NCI-H146 treated with DMSO at 0.1 percent for 48 hours (cell line): Measurements from ENCODE around the gene KIRREL1.

Source experiments
- DNase-seq: peaks from one replicate; lab custom pipeline; 2025; ENCODE audit not compliant: unreplicated experiment; lab: John Stamatoyannopoulos, UW

The KIRREL1 gene

GRCh38 chr1:158005224-158005623, 11.8 kb downstream of the KIRREL1 start:
- no peak for DNase-seq

- no peak for DNase-seq
These were observed 13.7 kb downstream of the KIRREL1 start for GRCh38 chr1:158007180-158007579.

GRCh38 chr1:158007667-158008386, 14.4 kb downstream of the KIRREL1 start:
- DNase-seq: no peak

GRCh38 chr1:158008630-158009029, 15.2 kb downstream of the KIRREL1 start:
- DNase-seq: no peak

GRCh38 chr1:158011714-158012113, 18.3 kb downstream of the KIRREL1 start:
- no peak for DNase-seq

- DNase-seq: no peak
These were observed 20.6 kb downstream of the KIRREL1 start for GRCh38 chr1:158013840-158014730.

- DNase-seq: no peak
These were observed 21.4 kb downstream of the KIRREL1 start for GRCh38 chr1:158014731-158015320.

GRCh38 chr1:158016651-158017335, 23.3 kb downstream of the KIRREL1 start:
- no peak for DNase-seq

- DNase-seq: no peak
These were observed 24.6 kb downstream of the KIRREL1 start for GRCh38 chr1:158017800-158018595.

GRCh38 chr1:158019171-158019868, 25.9 kb downstream of the KIRREL1 start:
- DNase-seq: no peak

- DNase-seq: no peak
These were observed 26.9 kb downstream of the KIRREL1 start for GRCh38 chr1:158020259-158020885.

- DNase-seq: no peak
These were observed 27.6 kb downstream of the KIRREL1 start for GRCh38 chr1:158020886-158021620.

GRCh38 chr1:158021721-158022120, 28.3 kb downstream of the KIRREL1 start:
- no peak for DNase-seq

GRCh38 chr1:158022554-158023312, 29.3 kb downstream of the KIRREL1 start:
- DNase-seq: no peak

- DNase-seq: no peak
These were observed 31.3 kb downstream of the KIRREL1 start for GRCh38 chr1:158024737-158025136.

- DNase-seq: no peak
These were observed 32.3 kb downstream of the KIRREL1 start for GRCh38 chr1:158025576-158026230.

GRCh38 chr1:158026651-158027050, 33.2 kb downstream of the KIRREL1 start:
- DNase-seq: no peak
